NT2/D1 (cell line): ENCODE results near the gene UGT1A4.

Experiments
- YY1 ChIP-seq: IDR thresholded peaks from 2 replicates; pipeline ENCODE4 v1.6.1; 2011; ENCODE audit not compliant: insufficient read length, insufficient read depth
- ZNF274 ChIP-seq: IDR thresholded peaks from 2 replicates; pipeline ENCODE4 v1.6.1; 2011; ENCODE audit warnings: mild to moderate bottlenecking, low read depth, low read length

DNA sequence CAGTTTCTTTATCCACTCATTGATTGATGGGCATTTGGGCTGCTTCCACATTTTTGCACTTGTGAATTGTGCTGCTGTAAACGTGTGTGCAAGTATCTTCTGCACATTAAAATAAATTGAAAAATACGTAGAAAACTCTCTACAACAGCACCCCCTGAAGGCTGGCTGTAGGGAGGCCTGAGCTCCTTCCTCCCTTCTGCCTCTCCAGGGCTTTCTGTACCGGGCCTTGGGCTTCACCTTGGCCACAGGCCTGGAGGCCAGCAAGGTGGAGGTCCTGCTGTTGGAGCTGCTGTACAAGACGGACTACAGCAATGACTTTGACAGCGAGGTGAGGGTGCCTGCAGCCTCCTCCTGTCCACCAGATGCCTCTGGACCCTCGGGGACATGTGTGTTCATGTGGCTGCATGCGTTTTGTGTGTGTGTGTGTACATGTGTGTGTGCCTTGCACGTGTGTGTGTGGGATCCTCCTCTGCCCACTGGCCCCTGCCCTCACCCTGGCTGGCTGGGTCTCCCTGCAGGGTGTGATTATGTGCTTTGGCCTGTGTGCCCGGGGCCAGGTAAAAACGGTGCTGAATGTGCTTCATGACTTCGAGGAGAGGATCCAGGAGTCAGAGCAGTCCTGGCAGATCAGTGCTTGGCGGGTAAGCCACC is 88.8 kb downstream of the UGT1A4 start:
- no peak for TF ChIP-seq ZNF274
- TF ChIP-seq YY1: no peak
